ENCODE data around the gene SNAPC4.
"Not testable (repeated sequence)": the region's sequence is repeated elsewhere in the genome, so short reads cannot be mapped to it uniquely, and the experiment has no call there.

Gene SNAPC4

GRCh38 chr9:136352682-136353081 is 47.3 kb downstream of the SNAPC4 start:
- FAIRE-seq = no peak

GRCh38 chr9:136351868-136352267 is 48.1 kb downstream of the SNAPC4 start:
- FAIRE-seq = not testable (repeated sequence)

GRCh38 chr9:136351252-136351800 is 48.6 kb downstream of the SNAPC4 start:
- no peak for FAIRE-seq
